ENCODE results near the gene BNIP2.

The BNIP2 gene

DNA sequence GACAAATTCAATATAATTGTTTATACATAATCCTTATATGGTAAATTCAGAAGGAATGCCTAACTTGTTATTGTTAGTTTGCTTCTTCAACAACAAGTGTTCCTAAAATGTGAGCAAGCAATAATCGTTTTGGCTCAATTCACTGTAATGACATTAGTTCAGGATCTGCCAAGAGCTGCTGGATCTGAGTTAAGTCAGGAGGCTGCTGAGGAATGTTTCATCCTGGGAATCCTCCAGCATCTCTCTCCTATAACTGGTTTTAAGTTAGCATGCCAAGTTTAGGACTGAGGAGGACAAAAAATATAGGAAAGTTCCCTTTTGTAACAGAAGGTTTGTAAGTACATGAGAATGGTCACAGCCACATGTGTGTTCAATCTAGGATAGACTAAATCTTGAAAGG is 26.9 kb downstream of the BNIP2 start:
- H3K27me3 ChIP-seq (ENCODE audit: insufficient read depth, low read length, poor library complexity, severe bottlenecking): no peaks in the 10 kb centered on the region
- peaks cover 61% of the 10 kb centered on the region for H3K36me3 ChIP-seq (ENCODE audit: insufficient read depth, low read length)
- H3K9me3 ChIP-seq (ENCODE audit: insufficient read depth, low read depth, low read length): no peaks in the 10 kb centered on the region
- no peak overlapping the region for H3K4me3 ChIP-seq (ENCODE audit: low read length, poor library complexity, severe bottlenecking)
- H3K9me2 ChIP-seq (replicated peaks; ENCODE audit: low read depth, low read length): no peaks in the 10 kb centered on the region
- H3K4me2 ChIP-seq (ENCODE audit: low read depth, low read length, poor library complexity, severe bottlenecking): no peak overlapping the region
- H3F3A ChIP-seq (ENCODE audit: low read depth): no peaks in the 10 kb centered on the region
- TF ChIP-seq CTCF (conservative IDR thresholded peaks at IDR 0.05; ENCODE audit: low read length): no peak
- no peak for TF ChIP-seq EZH2phosphoT487 (IDR thresholded peaks at IDR 0.05; ENCODE audit: borderline replicate concordance)
- no peaks in the 10 kb centered on the region for H3K4me1 ChIP-seq (ENCODE audit: insufficient read depth, low read length, poor library complexity, severe bottlenecking)
- H2AFZ ChIP-seq (ENCODE audit: low read length): no peak overlapping the region
- no peaks in the 10 kb centered on the region for H4K20me1 ChIP-seq (ENCODE audit: insufficient read depth, low read length, poor library complexity, severe bottlenecking)
- H3K79me2 ChIP-seq (ENCODE audit: insufficient read depth, low read length): peaks cover under 1% of the 10 kb centered on the region; the same call in 1 of the 2 replicates
- H3K9ac ChIP-seq (ENCODE audit: low read depth, low read length, poor library complexity, severe bottlenecking): no peak overlapping the region

DNA sequence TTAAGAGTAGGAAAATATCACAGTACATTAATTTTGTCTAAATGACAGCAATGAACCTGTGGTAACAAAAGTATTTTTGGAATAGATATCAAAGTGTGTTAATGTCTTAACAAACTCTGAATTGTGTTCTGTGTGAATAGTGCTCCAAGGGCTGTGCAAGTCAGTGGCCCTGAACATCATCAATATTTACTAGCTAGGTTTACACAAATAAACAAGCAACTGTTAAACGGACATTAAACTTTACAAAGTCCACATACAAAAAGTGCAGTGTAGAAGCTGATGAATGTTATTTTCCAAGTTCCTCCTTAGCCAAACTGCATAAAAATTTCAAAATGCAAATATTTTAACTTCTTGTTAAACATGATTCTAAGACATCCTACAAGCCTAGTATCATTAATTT is 29.8 kb downstream of the BNIP2 start:
- Histone ChIP-seq H3K9me3 (ENCODE audit: insufficient read depth, low read depth, low read length) (no peaks in the 10 kb centered on the region), H3K9me2 (replicated peaks; ENCODE audit: low read depth, low read length) (no peaks in the 10 kb centered on the region), H3K4me2 (ENCODE audit: low read depth, low read length, poor library complexity, severe bottlenecking) (no peak overlapping the region), H3K4me3 (ENCODE audit: low read length, poor library complexity, severe bottlenecking) (no peak overlapping the region), H3K4me1 (ENCODE audit: insufficient read depth, low read length, poor library complexity, severe bottlenecking) (peaks cover 22% of the 10 kb centered on the region), H3K79me2 (ENCODE audit: insufficient read depth, low read length) (peaks cover 30% of the 10 kb centered on the region), H3K27me3 (ENCODE audit: insufficient read depth, low read length, poor library complexity, severe bottlenecking) (no peaks in the 10 kb centered on the region), H3F3A (ENCODE audit: low read depth) (no peaks in the 10 kb centered on the region), H3K36me3 (ENCODE audit: insufficient read depth, low read length) (peaks cover 45% of the 10 kb centered on the region), H2AFZ (ENCODE audit: low read length) (no peak overlapping the region), H4K20me1 (ENCODE audit: insufficient read depth, low read length, poor library complexity, severe bottlenecking) (peaks cover 25% of the 10 kb centered on the region), H3K9ac (ENCODE audit: low read depth, low read length, poor library complexity, severe bottlenecking) (no peak overlapping the region)
- no peak for TF ChIP-seq CTCF (conservative IDR thresholded peaks at IDR 0.05; ENCODE audit: low read length)
- TF ChIP-seq EZH2phosphoT487 (IDR thresholded peaks at IDR 0.05; ENCODE audit: borderline replicate concordance): no peak

- Histone ChIP-seq H2AFZ (ENCODE audit: low read length) (peak overlapping the region; percentile 82), H3K4me3 (ENCODE audit: low read length, poor library complexity, severe bottlenecking) (peak overlapping the region; percentile 95), H3K9ac (ENCODE audit: low read depth, low read length, poor library complexity, severe bottlenecking) (peak overlapping the region; percentile 97), H3K36me3 (ENCODE audit: insufficient read depth, low read length) (peaks cover 31% of the 10 kb centered on the region), H3K79me2 (ENCODE audit: insufficient read depth, low read length) (peaks cover 47% of the 10 kb centered on the region), H3K4me2 (ENCODE audit: low read depth, low read length, poor library complexity, severe bottlenecking) (peak overlapping the region; percentile 58), H3F3A (ENCODE audit: low read depth) (no peaks in the 10 kb centered on the region), H3K4me1 (ENCODE audit: insufficient read depth, low read length, poor library complexity, severe bottlenecking) (peaks cover 33% of the 10 kb centered on the region), H4K20me1 (ENCODE audit: insufficient read depth, low read length, poor library complexity, severe bottlenecking) (peaks cover 28% of the 10 kb centered on the region), H3K9me3 (ENCODE audit: insufficient read depth, low read depth, low read length) (no peaks in the 10 kb centered on the region; the same call in 1 of the 2 replicates), H3K9me2 (replicated peaks; ENCODE audit: low read depth, low read length) (no peaks in the 10 kb centered on the region), H3K27me3 (ENCODE audit: insufficient read depth, low read length, poor library complexity, severe bottlenecking) (no peaks in the 10 kb centered on the region)
- TF ChIP-seq EZH2phosphoT487 (IDR thresholded peaks at IDR 0.05; ENCODE audit: borderline replicate concordance) (no peak), CTCF (conservative IDR thresholded peaks at IDR 0.05; ENCODE audit: low read length) (no peak)
Observed at GRCh38 chr15:59657635-59658125, 31.4 kb downstream of the BNIP2 start.
